HG02759 (cell line): ENCODE measurements around the gene BMF.
A peak's percentile ranks its signal among the peaks of the same experiment; 100 is the strongest.

ENCODE experiments used
- ATAC-seq: cut with Tn5 transposase; IDR thresholded peaks from one replicate; pipeline ENCODE4 v1.9.1; 2021; ENCODE audit warnings: mild to moderate bottlenecking, moderate library complexity; ENCODE audit not compliant: unreplicated experiment

Gene BMF

GRCh38 chr15:40104296-40104864 is 4.3 kb downstream of the BMF start:
- ATAC-seq = no peak

DNA sequence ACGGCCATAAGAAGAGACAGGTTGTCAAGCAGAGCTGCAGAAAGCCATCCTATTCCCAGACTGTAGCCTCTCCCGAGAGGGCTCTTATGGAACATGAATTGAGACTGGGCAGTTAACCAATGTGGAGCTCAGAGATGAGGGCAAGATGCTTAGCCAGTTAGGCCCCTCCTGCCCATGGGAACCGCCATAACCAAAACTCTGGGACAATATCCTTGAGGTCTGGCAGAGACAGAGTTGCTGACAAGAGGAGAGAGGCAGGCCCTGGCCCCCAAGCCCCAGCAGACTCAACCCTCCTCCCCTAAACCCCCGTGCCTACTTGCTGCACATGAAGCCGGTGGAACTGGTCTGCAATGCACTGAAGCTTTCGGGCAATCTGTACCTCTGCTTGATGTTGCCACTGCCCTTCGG is 4.8 kb downstream of the BMF start:
- ATAC-seq = no peak

DNA sequence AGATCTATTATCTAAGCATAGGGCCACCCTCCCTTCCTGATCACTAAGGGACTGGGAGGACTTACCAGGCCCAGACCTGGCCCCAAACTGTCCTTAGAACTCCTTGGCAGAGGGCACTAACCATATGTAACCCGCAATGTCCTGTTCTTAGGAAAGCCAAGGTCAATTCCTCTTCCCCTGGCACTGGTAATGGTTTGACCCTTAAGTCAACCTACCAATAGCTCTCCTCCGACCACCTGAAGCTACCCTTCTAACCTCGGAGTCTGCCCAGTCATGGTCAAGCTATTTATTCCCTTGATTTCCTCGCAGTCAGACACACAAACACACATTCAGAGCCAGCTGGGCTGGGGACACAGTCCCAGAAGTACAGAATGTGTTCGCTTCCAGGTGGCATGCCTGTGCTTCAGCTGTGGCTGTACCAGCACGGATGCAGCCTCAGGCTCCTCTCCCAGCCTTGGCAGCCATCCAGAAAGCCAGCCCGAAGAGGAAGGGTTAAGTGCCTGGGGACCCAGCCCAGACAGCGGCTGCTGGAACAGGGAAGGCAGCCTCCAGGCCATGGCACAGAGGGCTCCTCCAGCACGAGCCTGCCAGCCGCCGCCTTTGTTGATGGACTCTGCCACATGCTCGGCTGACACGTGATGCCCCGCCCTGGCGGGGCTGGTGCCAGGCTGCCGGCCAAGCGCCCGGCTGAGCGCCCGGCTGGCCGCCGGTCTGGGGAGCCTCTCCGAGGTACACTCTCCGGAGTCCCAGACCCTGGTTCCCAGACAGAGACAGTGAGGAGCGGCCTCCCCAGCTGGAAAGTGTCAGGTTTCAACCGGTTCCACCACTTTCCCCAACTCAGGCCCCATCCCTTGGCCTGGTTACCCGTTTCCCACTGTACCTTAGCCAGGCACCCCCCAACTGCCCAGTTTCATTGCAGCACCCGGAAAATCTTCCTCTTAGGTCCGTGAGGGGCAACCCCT is 5.5 kb downstream of the BMF start:
- ATAC-seq = no peak

- no peak for ATAC-seq
Observed at GRCh38 chr15:40100947-40101905, 7.5 kb downstream of the BMF start.

DNA sequence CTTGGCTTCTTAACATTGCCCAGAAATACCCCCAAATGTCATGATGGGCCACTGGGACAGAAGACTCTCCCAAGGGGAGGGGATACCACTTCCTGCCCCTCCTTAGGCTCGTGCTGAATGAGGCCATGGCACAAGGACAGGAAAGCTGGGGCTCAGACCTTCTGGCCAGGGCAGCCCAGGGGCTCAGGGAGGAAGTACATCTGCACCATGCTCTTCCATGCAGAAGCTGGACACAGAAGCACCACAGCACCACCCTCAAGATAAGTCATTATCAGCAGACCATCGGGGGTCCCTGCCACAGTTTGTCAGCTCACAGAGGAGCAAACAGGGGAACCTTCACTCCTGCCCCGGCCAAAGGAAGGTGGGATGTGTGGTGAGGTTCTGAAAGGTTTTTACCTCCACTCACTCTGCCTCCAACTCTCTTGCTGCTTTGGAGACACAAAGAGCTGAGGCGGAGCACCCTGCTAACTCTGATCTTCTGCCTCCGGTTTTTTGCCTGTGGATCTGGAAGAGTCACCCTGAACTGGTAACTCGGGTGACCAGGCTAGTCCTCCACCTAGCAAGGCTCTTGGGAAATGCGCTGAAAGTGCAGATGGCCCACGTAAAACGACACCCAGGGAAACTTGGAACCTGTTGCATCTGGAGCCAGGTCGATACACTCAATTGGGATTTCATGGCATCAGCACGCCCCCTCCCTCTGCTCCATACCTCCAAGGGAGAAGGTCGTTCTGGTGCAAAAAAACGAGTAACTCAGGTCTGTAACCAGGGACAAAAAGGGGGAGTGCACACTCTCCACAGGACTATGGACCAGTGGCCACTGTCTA is 8.3 kb downstream of the BMF start:
- no peak for ATAC-seq

GRCh38 chr15:40098489-40099261 is 10.0 kb downstream of the BMF start:
- ATAC-seq = peak; percentile 85

GRCh38 chr15:40097968-40098476 is 10.7 kb downstream of the BMF start:
- peak; percentile 4 for ATAC-seq

DNA sequence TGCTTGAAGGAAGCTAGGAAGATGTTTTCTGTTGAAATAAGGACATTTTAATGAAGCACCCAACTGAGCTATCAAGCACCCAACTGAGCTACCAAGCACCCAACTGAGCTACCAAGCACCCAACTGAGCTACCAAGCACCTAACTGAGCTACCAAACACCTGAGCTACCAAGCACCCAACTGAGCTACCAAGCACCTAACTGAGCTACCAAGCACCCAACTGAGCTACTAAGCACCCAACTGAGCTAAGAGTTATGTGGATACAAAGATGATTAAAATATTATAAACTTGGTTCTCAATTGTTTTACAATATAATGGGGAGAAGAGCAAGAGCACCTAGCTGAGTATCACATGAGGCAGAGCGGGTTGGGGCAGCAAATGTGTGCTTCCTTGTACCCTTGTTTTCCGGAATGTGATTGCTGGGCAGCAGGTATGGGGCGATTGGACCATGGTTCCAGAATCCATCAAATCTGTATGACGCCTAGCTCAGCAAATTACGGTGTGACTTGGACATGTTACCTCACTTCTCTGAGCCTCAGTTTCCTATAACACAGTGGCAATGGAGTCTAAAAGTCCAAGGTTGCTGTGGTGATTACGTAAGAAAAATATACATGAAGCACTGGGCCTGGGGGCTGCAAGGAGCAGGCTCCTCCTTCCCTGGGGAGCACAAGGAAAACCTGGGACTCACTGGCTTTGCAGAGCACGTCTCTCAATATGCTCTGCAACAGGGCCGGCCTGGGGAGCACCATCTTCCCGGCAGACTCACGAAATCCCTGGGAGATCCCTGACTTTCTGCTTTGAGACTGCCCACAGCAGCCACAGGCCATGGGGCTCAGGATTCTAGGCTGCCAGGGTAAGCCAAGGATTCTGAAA is 11.3 kb downstream of the BMF start:
- ATAC-seq = no peak

GRCh38 chr15:40096094-40096891 is 12.4 kb downstream of the BMF start:
- peak; percentile 32 for ATAC-seq

DNA sequence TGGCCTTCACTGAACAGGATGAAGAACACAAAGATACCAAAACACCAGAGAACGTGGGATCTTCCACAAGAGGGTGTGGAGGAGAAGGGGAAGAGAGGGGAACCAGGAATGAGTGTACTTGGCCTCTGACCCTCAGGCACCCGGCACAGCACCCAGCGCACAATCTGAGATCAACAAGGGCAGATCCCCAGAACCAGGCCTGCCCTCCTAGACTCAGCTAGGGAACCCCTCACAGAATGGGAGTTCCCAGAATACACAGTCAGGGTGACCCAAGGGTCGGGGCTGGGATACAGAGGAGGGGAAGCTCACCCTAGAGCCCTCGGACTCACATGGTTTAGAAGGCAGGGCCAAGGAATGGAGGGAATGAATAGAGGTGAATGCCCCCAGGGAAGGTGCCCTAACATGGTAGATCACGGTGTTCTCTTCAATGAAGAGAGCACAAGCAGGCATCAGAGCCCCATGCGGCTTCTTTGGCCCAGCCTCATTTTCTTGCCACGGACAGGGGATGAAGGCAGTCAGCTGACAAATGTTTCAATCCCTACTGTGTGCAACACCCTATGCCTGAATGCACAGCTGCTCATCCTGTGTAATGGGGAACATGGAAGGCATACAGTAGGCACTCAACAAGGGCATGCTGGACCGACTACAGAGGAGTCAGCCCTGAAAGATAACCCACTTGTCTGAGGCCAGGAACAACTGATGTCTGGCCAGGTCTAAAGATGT is 13.1 kb downstream of the BMF start:
- ATAC-seq = no peak

DNA sequence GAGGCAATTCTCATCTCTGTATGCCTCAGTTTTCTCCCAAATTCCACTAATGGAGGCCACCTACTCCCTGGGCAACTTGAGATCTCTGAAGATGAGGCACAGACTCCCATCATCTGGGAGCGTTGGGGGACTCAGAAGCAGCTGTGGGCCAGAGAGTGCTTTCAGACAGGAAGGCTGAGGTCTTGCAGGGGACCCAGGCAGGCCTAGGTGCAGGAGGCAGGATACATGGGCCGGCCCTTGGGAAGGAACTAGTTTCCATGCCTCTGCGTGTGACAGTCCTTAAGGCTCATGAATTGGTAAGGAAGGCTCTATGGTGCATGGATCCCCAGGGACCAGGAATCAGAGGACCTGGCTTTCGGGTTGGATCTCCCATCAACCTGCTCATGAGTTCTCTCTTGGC is 14.5 kb downstream of the BMF start:
- no peak for ATAC-seq

DNA sequence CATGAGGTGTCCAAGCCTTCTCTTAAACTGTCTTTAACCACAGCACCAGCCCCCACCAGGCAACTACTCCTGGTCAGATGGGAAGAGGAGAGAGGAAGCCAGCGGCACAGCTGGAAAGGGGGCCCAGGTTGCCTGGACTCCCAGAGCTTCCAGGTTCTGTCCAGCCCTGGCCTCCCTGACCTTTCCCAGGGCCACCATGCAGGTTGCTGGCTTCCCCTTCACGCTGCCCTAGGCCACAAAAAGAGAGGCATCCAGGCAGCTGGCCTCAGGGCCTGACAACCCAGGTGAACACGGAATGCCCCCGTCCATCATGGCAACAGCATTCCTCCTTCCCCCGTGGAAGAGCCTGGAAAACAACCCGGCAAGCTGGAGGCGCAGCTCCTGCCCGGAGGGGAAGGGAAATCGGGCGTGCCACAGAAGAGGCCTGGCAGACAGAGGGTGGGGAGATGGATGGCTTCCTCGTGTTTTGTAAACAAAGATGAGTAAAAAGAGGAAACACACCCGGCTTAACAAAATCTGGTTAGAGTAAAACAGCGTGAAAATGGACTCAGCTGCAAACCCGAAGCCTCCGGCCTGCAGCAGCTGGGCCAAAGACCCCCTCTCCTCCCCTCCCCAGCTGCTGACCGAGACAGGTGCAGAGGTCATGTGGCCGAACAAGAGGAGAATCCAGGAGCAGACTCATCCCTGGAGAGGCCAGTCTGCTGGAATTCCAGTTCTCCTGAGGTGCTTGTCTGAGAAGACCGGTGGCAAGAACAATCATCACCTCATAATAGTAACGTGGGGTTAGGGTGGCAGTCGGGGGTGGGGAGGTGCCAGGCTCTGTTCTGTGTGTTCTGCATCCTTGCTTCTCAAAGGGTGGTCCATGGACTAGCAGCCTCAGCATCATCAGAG is 15.5 kb downstream of the BMF start:
- no peak for ATAC-seq

DNA sequence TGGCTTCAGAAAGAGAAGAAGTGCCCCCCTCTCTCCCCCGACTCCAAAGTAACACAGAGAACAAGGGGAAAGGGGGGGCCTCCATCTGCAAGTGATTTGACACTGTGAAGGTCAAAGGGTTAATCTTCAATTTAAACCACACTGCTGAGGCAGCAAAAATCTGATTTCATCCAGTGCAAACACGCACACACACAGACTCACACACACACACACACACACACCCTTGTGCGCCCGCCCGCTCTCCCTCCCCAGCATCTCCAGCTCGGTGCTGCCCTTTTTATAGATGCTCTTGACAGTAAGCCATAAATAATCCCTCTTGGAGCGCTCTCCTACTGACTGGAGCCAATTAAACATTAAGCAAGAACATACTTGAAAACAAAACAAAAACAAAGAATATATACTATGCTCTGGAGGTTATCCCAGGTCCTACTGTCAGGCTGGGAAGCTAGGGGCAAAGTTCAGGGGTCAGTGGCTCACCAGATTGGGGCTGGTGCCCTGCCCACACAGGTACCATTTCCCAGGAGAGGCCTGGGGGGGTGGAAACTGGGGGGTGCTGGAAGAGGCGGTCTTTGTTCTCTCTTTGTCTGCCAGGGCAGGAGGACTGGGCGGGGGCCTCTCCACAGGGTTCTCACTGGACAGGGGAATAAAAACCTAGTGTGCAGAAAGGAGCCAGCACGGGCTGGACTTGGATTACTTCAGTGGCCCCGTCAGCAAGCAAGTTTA is 16.3 kb downstream of the BMF start:
- ATAC-seq = no peak

GRCh38 chr15:40091861-40092255 is 16.8 kb downstream of the BMF start:
- ATAC-seq = no peak

DNA sequence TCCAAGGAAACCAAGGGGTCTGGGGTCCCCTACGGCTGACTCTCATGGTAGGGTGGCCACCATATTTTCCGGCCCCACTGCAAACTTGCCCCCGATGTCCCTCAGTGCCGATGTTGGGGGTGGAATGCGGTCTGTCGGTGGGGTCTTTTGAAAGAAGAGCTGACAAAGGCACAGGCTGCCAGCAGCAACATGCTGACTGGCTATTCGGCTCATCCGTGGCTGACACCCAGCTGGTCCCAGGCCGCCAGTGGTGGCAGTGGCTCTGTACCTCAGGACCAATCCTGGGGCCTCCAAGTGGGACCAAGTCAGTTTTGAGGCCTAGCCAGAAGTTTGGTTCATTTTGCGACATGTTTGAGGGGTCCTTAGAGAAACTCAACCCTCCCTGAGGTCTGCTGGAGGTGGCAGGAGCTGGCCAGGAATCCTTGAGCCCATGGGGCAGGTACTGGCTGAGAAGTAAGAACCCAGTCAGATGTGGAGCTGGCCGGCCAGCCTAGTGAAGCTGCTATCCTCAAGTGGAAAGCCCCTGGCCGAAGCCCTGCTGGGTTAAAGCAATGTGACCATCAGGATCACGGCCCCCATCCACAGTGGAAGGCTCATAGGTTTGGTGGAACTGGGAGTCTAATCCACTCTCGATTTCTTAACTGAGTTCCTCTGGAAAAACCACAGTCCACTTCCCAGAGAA is 17.8 kb downstream of the BMF start:
- no peak for ATAC-seq
